ENCODE results near the gene MYL12A.

DNA sequence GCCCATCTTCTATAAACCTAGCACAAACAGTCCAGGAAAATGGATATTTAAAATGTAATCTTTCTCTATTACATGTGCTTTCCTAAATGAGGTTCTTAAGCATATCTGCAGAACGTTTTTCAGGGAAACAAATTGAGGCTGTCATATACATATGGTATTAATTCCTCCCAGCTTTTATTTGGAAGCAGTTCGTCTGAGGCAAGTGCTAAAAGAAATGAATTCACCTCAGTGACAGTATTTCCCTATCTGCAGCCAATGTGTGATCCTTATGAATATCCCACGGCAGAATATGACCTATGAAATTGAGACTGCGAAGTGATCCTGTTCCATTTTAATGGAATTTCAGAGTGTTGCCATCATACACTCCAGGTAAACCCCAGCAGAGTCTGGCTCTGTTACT lies 34.9 kb upstream of the MYL12A start:
- TF ChIP-seq POLR2AphosphoS5 (IDR thresholded peaks at IDR 0.05; ENCODE audit: borderline replicate concordance, low read depth, low read length) (no peak), EZH2 (IDR thresholded peaks at IDR 0.05) (no peak), FOXP2 (optimal IDR thresholded peaks at IDR 0.05; ENCODE audit: control extremely low read depth, extremely low read length, insufficient read depth) (no peak)

Measured in SK-N-MC (cell line).